ENCODE measurements around the gene JUN. TPM values are rescaled to one million over a fixed set of nuclear protein-coding genes. Genes with fewer than 3 reads are reported as not detected.
A peak's percentile ranks its signal among the peaks of the same experiment; 100 is the strongest.

Gene JUN
- polyA plus RNA-seq, 1 of the 3 experiments (the other 2 are of a cell fraction), result 66.5 TPM

- 0 out of 2 replicates have a peak, but pooled peaks have one; percentile 50 for TF ChIP-seq ZBTB33 (IDR thresholded peaks at IDR 0.05; ENCODE audit: borderline replicate concordance, low read depth)
Observed at GRCh38 chr1:58816072-58816746, 32.4 kb upstream of the JUN start (continued).

GRCh38 chr1:58815686-58816071, 31.8 kb upstream of the JUN start:
- ChIA-PET CTCF (no interaction called here), POLR2A (interaction anchor here (1.0 kb wide), 1 partner anchor 336 kb away, joined by 3 read pairs; no protein-coding TSS in a partner anchor)
- WGBS (ENCODE audit: low lambda C conversion rate), result 73% methylated on average over 13 of the region's 13 CpGs
- H3K4me3 ChIP-seq (ENCODE audit: low read depth in 2 of 2, low read length in 1 of 2), result peak overlapping the region; percentile 56 to 58
- TF ChIP-seq TEAD4 (IDR thresholded peaks at IDR 0.05; ENCODE audit: borderline replicate concordance, insufficient read depth) (no peak), TAF1 (IDR thresholded peaks at IDR 0.05; ENCODE audit: borderline replicate concordance, low read depth, low read length) (no peak), RCOR1 (IDR thresholded peaks at IDR 0.05; ENCODE audit: low read length) (no peak), NRF1 (IDR thresholded peaks at IDR 0.05; ENCODE audit: low read depth, low read length) (no peak), RXRA (IDR thresholded peaks at IDR 0.05; ENCODE audit: borderline replicate concordance, low read depth) (no peak), RAD21 (IDR thresholded peaks at IDR 0.05; ENCODE audit: low read length) (no peak), ZBTB33 (IDR thresholded peaks at IDR 0.05; ENCODE audit: borderline replicate concordance, low read depth) (no peak), TCF12 (IDR thresholded peaks at IDR 0.05) (no peak)
- TF ChIP-seq, protein P1, sequence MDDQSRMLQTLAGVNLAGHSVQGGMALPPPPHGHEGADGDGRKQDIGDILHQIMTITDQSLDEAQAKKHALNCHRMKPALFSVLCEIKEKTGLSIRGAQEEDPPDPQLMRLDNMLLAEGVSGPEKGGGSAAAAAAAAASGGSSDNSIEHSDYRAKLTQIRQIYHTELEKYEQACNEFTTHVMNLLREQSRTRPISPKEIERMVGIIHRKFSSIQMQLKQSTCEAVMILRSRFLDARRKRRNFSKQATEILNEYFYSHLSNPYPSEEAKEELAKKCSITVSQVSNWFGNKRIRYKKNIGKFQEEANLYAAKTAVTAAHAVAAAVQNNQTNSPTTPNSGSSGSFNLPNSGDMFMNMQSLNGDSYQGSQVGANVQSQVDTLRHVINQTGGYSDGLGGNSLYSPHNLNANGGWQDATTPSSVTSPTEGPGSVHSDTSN (IDR thresholded peaks at IDR 0.05), result no peak
- TF ChIP-seq, protein P2, sequence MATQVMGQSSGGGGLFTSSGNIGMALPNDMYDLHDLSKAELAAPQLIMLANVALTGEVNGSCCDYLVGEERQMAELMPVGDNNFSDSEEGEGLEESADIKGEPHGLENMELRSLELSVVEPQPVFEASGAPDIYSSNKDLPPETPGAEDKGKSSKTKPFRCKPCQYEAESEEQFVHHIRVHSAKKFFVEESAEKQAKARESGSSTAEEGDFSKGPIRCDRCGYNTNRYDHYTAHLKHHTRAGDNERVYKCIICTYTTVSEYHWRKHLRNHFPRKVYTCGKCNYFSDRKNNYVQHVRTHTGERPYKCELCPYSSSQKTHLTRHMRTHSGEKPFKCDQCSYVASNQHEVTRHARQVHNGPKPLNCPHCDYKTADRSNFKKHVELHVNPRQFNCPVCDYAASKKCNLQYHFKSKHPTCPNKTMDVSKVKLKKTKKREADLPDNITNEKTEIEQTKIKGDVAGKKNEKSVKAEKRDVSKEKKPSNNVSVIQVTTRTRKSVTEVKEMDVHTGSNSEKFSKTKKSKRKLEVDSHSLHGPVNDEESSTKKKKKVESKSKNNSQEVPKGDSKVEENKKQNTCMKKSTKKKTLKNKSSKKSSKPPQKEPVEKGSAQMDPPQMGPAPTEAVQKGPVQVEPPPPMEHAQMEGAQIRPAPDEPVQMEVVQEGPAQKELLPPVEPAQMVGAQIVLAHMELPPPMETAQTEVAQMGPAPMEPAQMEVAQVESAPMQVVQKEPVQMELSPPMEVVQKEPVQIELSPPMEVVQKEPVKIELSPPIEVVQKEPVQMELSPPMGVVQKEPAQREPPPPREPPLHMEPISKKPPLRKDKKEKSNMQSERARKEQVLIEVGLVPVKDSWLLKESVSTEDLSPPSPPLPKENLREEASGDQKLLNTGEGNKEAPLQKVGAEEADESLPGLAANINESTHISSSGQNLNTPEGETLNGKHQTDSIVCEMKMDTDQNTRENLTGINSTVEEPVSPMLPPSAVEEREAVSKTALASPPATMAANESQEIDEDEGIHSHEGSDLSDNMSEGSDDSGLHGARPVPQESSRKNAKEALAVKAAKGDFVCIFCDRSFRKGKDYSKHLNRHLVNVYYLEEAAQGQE (IDR thresholded peaks at IDR 0.05; ENCODE audit: low read depth, low read length), result no peak
- TF ChIP-seq, protein P3, sequence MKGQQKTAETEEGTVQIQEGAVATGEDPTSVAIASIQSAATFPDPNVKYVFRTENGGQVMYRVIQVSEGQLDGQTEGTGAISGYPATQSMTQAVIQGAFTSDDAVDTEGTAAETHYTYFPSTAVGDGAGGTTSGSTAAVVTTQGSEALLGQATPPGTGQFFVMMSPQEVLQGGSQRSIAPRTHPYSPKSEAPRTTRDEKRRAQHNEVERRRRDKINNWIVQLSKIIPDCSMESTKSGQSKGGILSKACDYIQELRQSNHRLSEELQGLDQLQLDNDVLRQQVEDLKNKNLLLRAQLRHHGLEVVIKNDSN (IDR thresholded peaks at IDR 0.05; ENCODE audit: borderline replicate concordance, low read depth), result no peak
- peaks cover 22% of the 10 kb centered on the region for H3F3A ChIP-seq (replicated peaks; ENCODE audit: insufficient read depth)
- no peaks in the 10 kb centered on the region for H3K9me2 ChIP-seq
- peak overlapping the region; percentile 74 for H2AFZ ChIP-seq (ENCODE audit: low read depth)
- no peaks in the 10 kb centered on the region for H3K9me3 ChIP-seq
- no peaks in the 10 kb centered on the region for H3K27me3 ChIP-seq (ENCODE audit: insufficient read depth)
- H4K20me1 ChIP-seq (ENCODE audit: insufficient read depth), result no peaks in the 10 kb centered on the region
- peaks cover 3 to 11% of the 10 kb centered on the region in 2 experiments for H3K4me1 ChIP-seq (ENCODE audit: control insufficient read depth in 1 of 2, insufficient read depth in 2 of 2, low read depth in 1 of 2, low read length in 1 of 2)
- H3K27ac ChIP-seq (ENCODE audit: low read depth in 2 of 2, low read length in 1 of 2), result peak overlapping the region in 1 of 2 experiments; percentile 92; a peak in 2 of 4 replicates
- no peaks in the 10 kb centered on the region for H3K36me3 ChIP-seq (replicated peaks in 1 of 2; ENCODE audit: control insufficient read depth in 1 of 2, insufficient read depth in 2 of 2, low read length in 1 of 2)
- peak overlapping the region; percentile 72 for H3K4me2 ChIP-seq
- peak overlapping the region; percentile 79 for H3K9ac ChIP-seq
- peak; percentile 23 for DNase-seq
- no peaks in the 10 kb centered on the region for H3K79me2 ChIP-seq (ENCODE audit: insufficient read depth)

All from SK-N-SH (cell line).